NAMALWA (cell line): ENCODE data around the gene H1-8.
"Not testable (repeated sequence)": the region's sequence is repeated elsewhere in the genome, so short reads cannot be mapped to it uniquely, and the experiment has no call there.

ENCODE experiments used
- DNase-seq: peaks from one replicate; pipeline ENCODE4 v3.0.0-alpha.2; 2015; ENCODE audit warnings: low spot score

H1-8 gene

DNA sequence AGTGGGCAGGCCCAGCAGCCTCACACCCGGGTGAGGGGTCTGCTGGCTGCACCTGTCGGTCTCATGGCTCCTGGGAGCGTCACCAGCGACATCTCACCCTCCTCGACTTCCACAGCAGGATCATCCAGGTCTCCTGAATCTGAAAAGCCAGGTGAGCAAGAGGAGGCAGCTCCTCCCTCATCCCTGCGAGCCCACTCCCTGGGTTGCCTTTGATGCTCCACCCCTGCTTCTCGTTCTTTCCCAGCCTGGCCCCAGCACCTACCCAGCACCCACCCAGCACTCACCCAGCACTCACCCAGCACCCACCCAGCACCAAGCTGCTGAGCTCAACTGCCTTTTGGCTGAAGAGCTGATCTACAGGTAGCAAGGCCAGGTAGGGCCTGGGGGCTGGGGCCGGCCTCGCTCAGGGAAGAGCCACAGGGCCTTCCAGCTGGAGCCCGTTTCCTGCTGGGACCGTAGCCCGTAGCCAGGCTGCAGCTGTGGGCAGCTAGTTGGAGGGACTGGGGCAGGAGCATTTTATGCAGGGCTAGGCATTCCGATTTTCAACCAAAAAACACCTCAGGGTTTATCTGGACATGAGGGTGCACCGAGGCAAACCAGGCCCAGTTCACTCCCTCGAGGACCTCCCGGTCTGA lies at the start of gene H1-8:
Gene H1-8 (plus strand): TSS at position 20 of the 635 bp plus-strand sequence. CDS start 44 bp downstream, at position 64.
- DNase-seq: no peak

DNA sequence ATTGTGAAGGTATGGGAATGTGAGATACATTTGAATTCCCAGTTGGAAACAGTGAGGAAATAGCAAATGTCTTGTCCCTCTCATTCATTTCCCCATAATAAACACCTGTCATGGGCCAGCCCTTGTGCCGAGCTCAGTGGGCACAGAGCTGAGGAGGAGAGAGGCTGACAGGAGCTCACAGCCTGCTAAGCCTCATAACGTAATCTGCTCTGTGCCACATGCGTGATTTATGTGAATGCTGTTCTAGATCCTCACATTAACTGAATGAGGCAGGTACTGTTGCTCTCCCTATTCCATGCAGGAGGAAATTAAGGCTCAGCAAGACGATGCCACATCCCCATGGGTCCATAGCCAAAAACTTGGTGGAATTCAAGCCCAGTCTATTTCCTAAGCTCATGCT lies 49.8 kb upstream of the H1-8 start:
- no peak for DNase-seq

DNA sequence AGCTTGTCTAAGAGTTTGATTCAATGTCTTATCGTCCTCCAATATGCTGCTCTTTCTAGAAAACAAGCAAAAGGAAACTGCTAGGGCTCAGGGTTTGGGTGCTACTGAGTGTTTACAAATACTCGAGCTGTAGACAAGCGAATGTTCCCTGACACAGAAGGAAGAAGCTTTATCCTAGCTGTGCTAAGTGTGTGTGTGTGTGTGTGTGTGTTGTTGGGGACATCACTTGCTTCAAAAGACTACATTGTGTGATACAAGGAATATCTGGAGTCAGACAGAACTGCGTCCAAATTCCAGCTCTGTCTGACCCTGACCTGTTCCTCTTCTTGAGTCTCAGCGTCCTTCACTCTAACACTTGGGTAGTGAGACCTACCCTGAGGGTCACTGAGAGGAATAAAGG lies 48.5 kb upstream of the H1-8 start:
- not testable (repeated sequence) for DNase-seq

DNA sequence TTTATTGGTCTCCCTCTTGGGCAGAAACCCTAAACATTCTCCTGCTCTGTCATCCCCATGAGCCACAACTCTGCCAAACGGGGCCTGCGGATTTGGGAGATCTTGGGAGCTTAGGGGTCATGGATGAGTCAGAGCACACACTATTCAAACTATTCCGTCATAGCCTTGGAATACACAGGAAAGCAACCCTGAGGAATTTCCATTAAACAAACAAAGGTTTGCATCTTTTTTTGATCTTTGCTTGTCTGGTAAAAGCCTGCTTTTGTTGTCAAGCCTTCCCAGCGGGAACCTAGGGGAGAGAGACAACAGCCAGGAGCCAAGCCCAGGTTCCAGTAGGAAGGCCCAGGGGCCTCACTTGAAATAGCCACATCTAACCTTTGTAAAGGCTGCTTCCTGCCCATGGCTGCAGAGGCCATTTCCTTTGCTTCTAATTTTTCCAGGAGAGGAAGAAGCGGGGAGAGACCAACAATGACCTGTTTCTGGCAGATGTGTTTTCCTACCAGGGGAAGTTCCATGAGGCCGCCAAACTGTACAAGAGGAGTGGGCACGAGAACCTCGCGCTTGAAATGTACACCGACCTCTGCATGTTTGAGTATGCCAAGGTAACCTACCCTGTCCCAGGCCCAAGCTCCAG lies 47.9 kb upstream of the H1-8 start:
- not testable (repeated sequence) for DNase-seq

DNA sequence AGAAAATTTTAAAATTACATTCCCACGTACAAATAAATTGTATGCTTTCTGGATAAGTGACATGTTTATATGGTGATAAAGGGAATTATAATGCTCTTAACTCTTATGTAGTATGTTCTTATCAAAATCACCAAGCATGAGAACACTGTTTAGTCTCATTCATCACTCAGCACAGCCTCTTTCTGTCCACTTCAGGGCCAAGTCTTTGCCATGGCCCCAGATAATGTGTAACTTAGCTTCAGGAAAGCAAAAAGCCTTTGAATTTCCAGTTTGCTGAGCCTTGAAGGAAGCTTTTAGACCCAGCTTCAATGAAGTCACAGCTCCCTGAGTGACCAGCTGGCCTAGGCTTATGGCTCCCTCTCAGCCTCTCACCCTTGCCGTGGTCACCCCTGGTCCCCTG lies 45.1 kb upstream of the H1-8 start:
- not testable (repeated sequence) for DNase-seq

- DNase-seq: not testable (repeated sequence)
Measured at GRCh38 chr3:129498603-129499488, 44.1 kb upstream of the H1-8 start.

GRCh38 chr3:129499604-129500333 lies 43.2 kb upstream of the H1-8 start:
- not testable (repeated sequence) for DNase-seq

GRCh38 chr3:129500334-129500658 lies 42.7 kb upstream of the H1-8 start:
- DNase-seq: no peak

DNA sequence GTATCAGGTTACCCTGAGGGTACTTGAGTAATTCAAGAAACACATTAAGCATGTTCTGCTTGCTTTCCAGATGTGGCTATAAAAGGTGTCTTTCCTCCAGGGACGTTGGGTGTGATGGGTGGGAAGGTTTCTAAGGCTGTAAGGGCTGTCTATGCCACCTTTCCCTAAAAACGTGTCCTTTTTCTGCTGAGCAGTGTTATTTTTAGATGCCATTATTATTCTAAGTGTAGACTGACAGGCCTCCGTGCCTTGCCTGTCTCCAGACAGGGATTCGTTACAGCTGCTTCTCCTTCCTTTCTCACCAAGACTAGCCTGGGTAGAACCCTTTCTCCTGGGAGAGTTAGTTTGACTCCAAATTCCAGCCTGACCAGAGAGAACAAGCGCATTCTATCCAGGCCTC lies 41.3 kb upstream of the H1-8 start:
- DNase-seq: no peak

- DNase-seq: no peak
Measured at GRCh38 chr3:129502641-129503408, 40.1 kb upstream of the H1-8 start.

DNA sequence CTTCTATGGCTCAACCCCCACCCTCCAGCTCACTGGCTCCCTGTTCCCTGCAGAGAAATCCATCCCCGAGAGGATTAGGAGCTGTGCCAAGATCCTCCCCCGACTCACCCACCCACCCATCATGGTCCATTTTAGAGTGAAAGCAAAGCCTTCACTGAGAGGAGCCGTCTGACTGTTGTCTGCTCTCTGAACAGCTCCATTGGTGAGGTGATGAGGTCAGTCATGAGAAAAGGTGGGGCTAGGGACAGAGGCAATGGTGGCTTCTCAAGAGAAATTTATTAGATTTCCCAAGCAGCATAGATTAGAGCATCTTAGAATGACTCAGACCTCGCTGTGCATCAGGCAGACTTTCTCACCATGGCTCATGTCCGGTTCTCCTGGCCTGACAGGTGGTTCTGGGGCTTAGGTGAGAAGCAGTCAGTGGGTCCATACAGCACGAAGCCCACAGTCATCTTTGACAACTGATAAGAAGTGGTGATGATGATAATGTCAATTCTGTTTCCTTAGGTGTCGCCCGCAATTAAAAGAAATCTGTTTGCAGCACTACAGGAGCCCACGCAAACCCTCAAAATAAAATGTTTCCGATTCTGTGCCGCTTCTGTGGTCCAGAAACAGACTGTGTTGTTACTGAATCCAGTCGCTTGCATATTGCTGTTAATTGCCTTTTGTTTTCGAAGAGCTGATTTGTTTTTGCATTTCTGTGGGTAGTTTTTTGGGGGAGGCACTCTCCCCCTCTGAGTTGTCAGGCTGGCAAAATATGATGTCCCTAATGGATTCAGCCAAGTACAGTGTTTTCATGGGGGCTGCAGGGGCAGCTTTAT lies 39.3 kb upstream of the H1-8 start:
- no peak for DNase-seq

- no peak for DNase-seq
Measured at GRCh38 chr3:129504471-129505100, 38.4 kb upstream of the H1-8 start.

DNA sequence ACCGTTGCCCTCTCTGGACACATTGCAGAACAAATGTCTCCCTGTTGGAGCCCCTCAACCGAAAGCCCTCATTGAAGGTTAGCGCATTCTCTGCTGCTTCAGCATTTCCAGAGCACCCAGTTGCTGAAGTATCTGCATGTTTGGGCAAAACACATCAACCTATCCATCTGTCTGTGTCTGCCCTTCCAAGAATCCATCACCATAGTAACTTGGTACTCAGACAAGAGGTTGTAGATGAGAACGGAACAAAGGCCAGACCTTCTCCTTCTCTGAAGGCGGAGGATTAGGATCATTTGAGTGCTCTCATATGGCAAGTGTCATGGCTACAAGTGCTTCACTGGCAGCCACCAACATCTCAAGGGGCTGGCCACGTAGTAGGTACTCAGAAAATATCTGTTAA lies 37.6 kb upstream of the H1-8 start:
- no peak for DNase-seq

GRCh38 chr3:129506231-129506742 lies 36.7 kb upstream of the H1-8 start:
- DNase-seq: no peak

- no peak for DNase-seq
Measured at GRCh38 chr3:129507181-129507831, 35.7 kb upstream of the H1-8 start.

DNA sequence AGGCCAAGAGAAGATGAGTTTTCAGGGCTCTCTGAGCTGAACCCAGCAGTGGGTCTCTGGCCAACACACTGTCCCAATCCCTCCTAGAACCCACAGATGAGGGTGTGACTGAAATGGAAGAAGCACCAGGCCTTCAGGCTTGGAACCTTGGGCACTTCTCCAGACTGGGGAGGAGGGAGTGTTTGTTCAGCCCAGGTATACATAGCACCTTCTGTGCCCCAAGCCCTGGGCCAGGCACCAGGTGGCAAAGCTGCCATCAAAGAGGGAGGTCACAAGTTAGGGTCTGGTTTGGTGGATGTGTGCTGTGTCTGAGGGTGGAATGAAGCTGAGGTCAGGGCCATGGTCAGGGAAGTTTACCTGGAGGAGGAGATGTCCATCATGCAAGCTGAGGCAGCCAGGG lies 30.4 kb upstream of the H1-8 start:
- DNase-seq: no peak

- DNase-seq: no peak
Measured at GRCh38 chr3:129513705-129514104, 29.3 kb upstream of the H1-8 start.

DNA sequence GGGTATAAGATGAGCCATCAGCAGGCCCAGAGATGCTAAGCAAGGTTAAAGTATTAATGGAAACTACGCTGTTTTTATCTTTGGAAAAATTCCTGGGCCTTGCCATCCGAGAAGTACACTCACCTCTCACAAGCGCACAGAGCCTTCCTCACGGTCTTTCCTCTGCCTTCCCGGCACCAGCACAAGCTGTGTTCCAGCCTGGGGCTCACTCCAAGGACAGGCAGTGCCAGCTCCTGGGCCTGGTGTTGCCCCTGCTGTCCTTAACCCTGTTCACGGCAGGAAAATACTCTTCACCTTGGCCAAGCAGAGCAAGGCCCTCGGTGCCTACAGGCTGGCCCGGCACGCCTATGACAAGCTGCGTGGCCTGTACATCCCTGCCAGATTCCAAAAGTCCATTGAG lies 28.9 kb upstream of the H1-8 start:
- no peak for DNase-seq

DNA sequence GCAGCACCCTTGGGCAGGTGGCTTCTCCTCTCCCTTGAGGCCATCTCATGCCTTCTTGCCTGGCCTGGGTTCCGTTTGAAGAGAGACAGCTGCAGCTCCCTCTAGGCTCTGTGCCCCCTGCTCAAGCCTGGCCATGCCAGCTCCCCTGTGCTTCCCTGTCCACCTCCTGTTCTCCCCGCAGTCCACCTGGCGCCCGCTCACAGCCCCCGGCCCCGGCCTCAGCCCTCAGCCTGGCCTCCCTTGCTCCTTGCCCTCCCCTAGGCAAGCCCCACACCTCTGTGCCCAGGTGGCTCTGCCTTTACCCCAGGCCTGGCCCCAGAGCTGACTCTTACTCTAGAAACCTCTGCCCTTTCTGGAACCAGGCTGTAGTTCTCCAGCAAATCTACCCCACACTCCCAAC lies 28.4 kb upstream of the H1-8 start:
- no peak for DNase-seq
